HFFc6 (cell line): ENCODE results near the gene MYLK2. TPM values are rescaled to one million over a fixed set of nuclear protein-coding genes. Genes with fewer than 3 reads are reported as not detected.

Source experiments
- DNase-seq: peaks from one replicate; pipeline ENCODE4 v3.0.0-alpha.2; 2018
- H3K27ac Mint-ChIP-seq: 2 replicates; pipeline ENCODE4 v1.8.0; 2020; ENCODE audit warnings: mild to moderate bottlenecking, mixed read lengths
- H3K27me3 Mint-ChIP-seq: 2 replicates; pipeline ENCODE4 v1.8.0; 2021; ENCODE audit warnings: mild to moderate bottlenecking, moderate library complexity, mixed read lengths; ENCODE audit not compliant: insufficient read depth
- H3K36me3 Mint-ChIP-seq: 2 replicates; pipeline ENCODE4 v1.8.0; 2021; ENCODE audit warnings: low read depth, mixed read lengths
- H3K4me1 Mint-ChIP-seq: 2 replicates; pipeline ENCODE4 v1.8.0; 2020; ENCODE audit warnings: low read depth, mixed read lengths
- H3K4me3 Mint-ChIP-seq: 2 replicates; pipeline ENCODE4 v1.8.0; 2020; ENCODE audit warnings: mild to moderate bottlenecking, moderate library complexity, mixed read lengths
- H3K9me3 Mint-ChIP-seq: 2 replicates; pipeline ENCODE4 v1.8.0; 2020; ENCODE audit warnings: mild to moderate bottlenecking, mixed read lengths
- CTCF ChIP-seq: fragments of 200-600 bp; sonication (generic); IDR thresholded peaks from 2 replicates; pipeline ENCODE4 v1.5.0; 2021; ENCODE audit warnings: antibody characterized with exemption, mild to moderate bottlenecking
- total RNA-seq, 6 experiments: library from RNA; stranded (reverse); fragmentation: NEBNext Ultra II Directional; extraction: Animal tissue kit (Norgen Biotek cat#: 25700); gene quantifications; 2 replicates in 1 of 6; 3 replicates in 5 of 6; pipeline ENCODE4 v1.2.3, GENCODE V29; 2021

Gene MYLK2
- total RNA-seq, 6 experiments from 2014 or later: 0.07 to 0.30 (median 0.16) TPM

GRCh38 chr20:31868853-31869672, 49.9 kb downstream of the MYLK2 start:
- DNase-seq: no peak
- H3K36me3 Mint-ChIP-seq: no peaks in the 10 kb centered on the region
- H3K4me3 Mint-ChIP-seq: no peak overlapping the region; the same call in 1 of the 2 replicates
- no peak overlapping the region for H3K27ac Mint-ChIP-seq
- H3K27me3 Mint-ChIP-seq: peaks cover 51% of the 10 kb centered on the region
- no peaks in the 10 kb centered on the region for H3K9me3 Mint-ChIP-seq
- peaks cover 7% of the 10 kb centered on the region for H3K4me1 Mint-ChIP-seq
- no peak for TF ChIP-seq CTCF

- H3K27ac Mint-ChIP-seq: no peak overlapping the region
- DNase-seq: no peak
- H3K4me1 Mint-ChIP-seq: peaks cover 7% of the 10 kb centered on the region
- no peaks in the 10 kb centered on the region for H3K36me3 Mint-ChIP-seq
- no peaks in the 10 kb centered on the region for H3K9me3 Mint-ChIP-seq
- H3K4me3 Mint-ChIP-seq: peak overlapping the region; percentile 75
- peaks cover 56% of the 10 kb centered on the region for H3K27me3 Mint-ChIP-seq
- TF ChIP-seq CTCF: no peak
Observed at GRCh38 chr20:31869673-31869941, 50.5 kb downstream of the MYLK2 start.

- TF ChIP-seq CTCF: no peak
- H3K4me3 Mint-ChIP-seq: peak within 1 kb of the TSS; percentile 75
- H3K4me1 Mint-ChIP-seq: peaks cover 7% of the 10 kb centered on the region
- H3K36me3 Mint-ChIP-seq: no peaks in the 10 kb centered on the region
- H3K9me3 Mint-ChIP-seq: no peaks in the 10 kb centered on the region
- DNase-seq: no peak
- peaks cover 58% of the 10 kb centered on the region for H3K27me3 Mint-ChIP-seq
- no peak within 1 kb of the TSS for H3K27ac Mint-ChIP-seq
Observed at GRCh38 chr20:31869942-31870725, 51.0 kb downstream of the MYLK2 start, which contains the start of the genes DUSP15 and TTLL9. Gene DUSP15 (minus strand): TSS chr20:31870527. CDS start chr20:31870337, 190 bp downstream. Gene TTLL9 (plus strand): TSS chr20:31870634. CDS start chr20:31871127, 493 bp downstream.

GRCh38 chr20:31870726-31871617, 51.8 kb downstream of the MYLK2 start:
- no peak overlapping the region for H3K27ac Mint-ChIP-seq
- no peak for DNase-seq
- TF ChIP-seq CTCF: no peak
- peaks cover 7% of the 10 kb centered on the region for H3K4me1 Mint-ChIP-seq
- H3K4me3 Mint-ChIP-seq: peak overlapping the region; percentile 14; the same call in 1 of the 2 replicates
- H3K27me3 Mint-ChIP-seq: peaks cover 57% of the 10 kb centered on the region
- no peaks in the 10 kb centered on the region for H3K9me3 Mint-ChIP-seq
- H3K36me3 Mint-ChIP-seq: no peaks in the 10 kb centered on the region

GRCh38 chr20:31871618-31871954, 52.4 kb downstream of the MYLK2 start:
- no peak overlapping the region for H3K27ac Mint-ChIP-seq
- no peaks in the 10 kb centered on the region for H3K9me3 Mint-ChIP-seq
- H3K4me3 Mint-ChIP-seq: no peak overlapping the region
- no peak for TF ChIP-seq CTCF
- DNase-seq: no peak
- peaks cover 7% of the 10 kb centered on the region for H3K4me1 Mint-ChIP-seq
- no peaks in the 10 kb centered on the region for H3K36me3 Mint-ChIP-seq
- H3K27me3 Mint-ChIP-seq: peaks cover 54% of the 10 kb centered on the region
